K562 treated with DMSO at 1 percent for 48 hours (cell line): ENCODE measurements around the gene DDX18. TPM values are rescaled to one million over a fixed set of nuclear protein-coding genes. Genes with fewer than 3 reads are reported as not detected.

Experiments used
- total RNA-seq: library from RNA; unstranded; fragments of 300-600 nt; gene quantifications from 2 replicates; pipeline ENCODE4 v1.2.3, GENCODE V29; 2022; ENCODE audit warnings: low replicate concordance; ENCODE audit errors: extremely low read depth

The DDX18 gene
- total RNA-seq, result not detected in 2 replicates

DNA sequence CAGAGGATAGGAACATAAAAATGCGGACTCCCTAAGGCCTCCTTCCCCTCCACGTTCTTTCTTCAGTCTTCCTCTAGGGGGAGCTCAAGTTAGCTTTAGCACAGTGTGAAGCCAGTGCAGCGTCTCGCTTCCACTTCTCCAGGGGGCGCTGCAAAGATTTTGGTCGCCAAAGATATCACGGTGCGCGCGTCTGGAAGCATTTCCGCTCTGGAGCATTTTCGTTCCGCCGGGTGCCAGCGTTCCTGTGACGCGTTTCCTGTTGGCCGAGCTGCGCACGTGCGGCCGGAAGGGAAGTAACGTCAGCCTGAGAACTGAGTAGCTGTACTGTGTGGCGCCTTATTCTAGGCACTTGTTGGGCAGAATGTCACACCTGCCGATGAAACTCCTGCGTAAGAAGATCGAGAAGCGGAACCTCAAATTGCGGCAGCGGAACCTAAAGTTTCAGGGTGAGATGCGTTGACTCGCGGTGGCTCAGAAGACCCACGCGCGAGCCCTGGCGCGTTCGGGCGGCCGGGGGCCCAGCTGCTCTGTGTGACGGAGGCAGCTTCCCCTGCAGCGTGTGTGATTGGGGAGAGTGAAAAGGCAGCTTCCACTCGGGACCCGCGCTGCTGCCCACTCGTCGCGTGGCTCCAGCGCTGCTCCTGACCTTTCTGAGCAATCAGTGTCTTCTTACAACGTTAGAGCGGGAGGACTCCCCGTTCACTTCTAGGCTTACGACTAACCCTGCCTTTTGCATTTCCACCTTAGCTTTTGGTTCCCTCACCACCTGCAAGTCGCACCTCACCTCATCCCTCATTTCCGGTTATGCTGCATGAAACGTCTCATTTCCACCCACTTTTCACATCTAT is at the start of gene DDX18:
Gene DDX18 (plus strand): TSS at position 275 of the 848 bp plus-strand sequence. CDS start 87 bp downstream, at position 362.

Other genes starting within 250 kb of the DDX18 start
- gene CCDC93, start 199.4 kb downstream of the DDX18 start, total RNA-seq, result not detected in 2 replicates